SK-N-SH treated with all-trans-retinoic acid at 6 μM for 48 hours (cell line): ENCODE results near the gene FREM2.

ENCODE experiments used
- ATAC-seq: fragments of 200-7000 bp; cut with Tn5 transposase; 3 replicates; pipeline ENCODE4 v1.9.1; 2020; ENCODE audit warnings: mild to moderate bottlenecking, moderate library complexity
- ARNTL ChIP-seq: fragments of 450-650 bp; formaldehyde crosslinking; IDR thresholded peaks from 2 replicates; pipeline ENCODE4 v1.5.0; 2020; ENCODE audit warnings: low read depth, mild to moderate bottlenecking, moderate library complexity, borderline replicate concordance
- CREB5 ChIP-seq: fragments of 250-450 bp; sonication (Bioruptor Pico); IDR thresholded peaks from 2 replicates; pipeline ENCODE4 v1.5.1; 2020; ENCODE audit warnings: low read depth, mild to moderate bottlenecking, moderate library complexity
- CSDC2 ChIP-seq: fragments of 250-450 bp; sonication (Bioruptor Pico); IDR thresholded peaks from 2 replicates; pipeline ENCODE4 v1.5.0; 2020; ENCODE audit warnings: mild to moderate bottlenecking, moderate library complexity
- GLIS3 ChIP-seq: fragments of 250-450 bp; sonication (Bioruptor Pico); IDR thresholded peaks from 2 replicates; pipeline ENCODE4 v1.5.0; 2020; ENCODE audit warnings: mild to moderate bottlenecking, moderate library complexity
- ISL1 ChIP-seq: fragments of 250-450 bp; sonication (Bioruptor Pico); IDR thresholded peaks from 2 replicates; pipeline ENCODE4 v2.1.2; 2022; ENCODE audit warnings: mild to moderate bottlenecking, moderate library complexity
- OSR1 ChIP-seq: fragments of 250-450 bp; sonication (Bioruptor Pico); IDR thresholded peaks from 2 replicates; pipeline ENCODE4 v1.8.0; 2022; ENCODE audit warnings: moderate library complexity, mild to moderate bottlenecking, inconsistent platforms
- PATZ1 ChIP-seq: fragments of 250-450 bp; sonication (Bioruptor Pico); IDR thresholded peaks from 2 replicates; pipeline ENCODE4 v1.8.0; 2020; ENCODE audit warnings: mild to moderate bottlenecking, moderate library complexity, borderline replicate concordance
- PPARA ChIP-seq: fragments of 250-450 bp; sonication (Bioruptor Pico); IDR thresholded peaks from 2 replicates; pipeline ENCODE4 v1.5.0; 2020; ENCODE audit warnings: mild to moderate bottlenecking, borderline replicate concordance
- RARB ChIP-seq: fragments of 250-450 bp; sonication (Bioruptor Pico); IDR thresholded peaks from 2 replicates; pipeline ENCODE4 v1.8.0; 2021; ENCODE audit warnings: mild to moderate bottlenecking, moderate library complexity
- SNAI2 ChIP-seq: fragments of 250-450 bp; sonication (Bioruptor Pico); IDR thresholded peaks from 2 replicates; pipeline ENCODE4 v1.5.0; 2020; ENCODE audit warnings: mild to moderate bottlenecking, moderate library complexity
- TCF4 ChIP-seq: fragments of 250-450 bp; sonication (Bioruptor Pico); IDR thresholded peaks from 2 replicates; pipeline ENCODE4 v1.8.0; 2021; ENCODE audit warnings: mild to moderate bottlenecking, moderate library complexity, borderline replicate concordance
- TOX ChIP-seq: fragments of 250-450 bp; sonication (Bioruptor Pico); IDR thresholded peaks from 2 replicates; pipeline ENCODE4 v1.8.0; 2021; ENCODE audit warnings: mild to moderate bottlenecking, moderate library complexity, borderline replicate concordance
- ZFP3 ChIP-seq: fragments of 250-450 bp; sonication (Bioruptor Pico); IDR thresholded peaks from 2 replicates; pipeline ENCODE4 v1.5.0; 2020; ENCODE audit warnings: mild to moderate bottlenecking, moderate library complexity
- ZFP30 ChIP-seq: fragments of 450-650 bp; formaldehyde crosslinking; IDR thresholded peaks from 2 replicates; pipeline ENCODE4 v1.5.0; 2022; ENCODE audit warnings: mild to moderate bottlenecking, moderate library complexity
- ZNF565 ChIP-seq: fragments of 450-650 bp; formaldehyde crosslinking; conservative IDR thresholded peaks from 2 replicates; pipeline ENCODE4 v1.5.0; 2020; ENCODE audit warnings: low read depth, mild to moderate bottlenecking, moderate library complexity
- ZNF70 ChIP-seq: fragments of 450-650 bp; formaldehyde crosslinking; IDR thresholded peaks from 2 replicates; pipeline ENCODE4 v1.5.0; 2020; ENCODE audit warnings: mild to moderate bottlenecking, moderate library complexity
- ZNF8 ChIP-seq: fragments of 450-650 bp; formaldehyde crosslinking; IDR thresholded peaks from 2 replicates; pipeline ENCODE4 v1.5.0; 2020; ENCODE audit warnings: mild to moderate bottlenecking, moderate library complexity
- TF ChIP-seq, protein P1 (sequence below): fragments of 250-450 bp; sonication (Bioruptor Pico); IDR thresholded peaks from 2 replicates; pipeline ENCODE4 v1.5.1; 2021; ENCODE audit warnings: mild to moderate bottlenecking, moderate library complexity
- TF ChIP-seq, protein P2 (sequence below): fragments of 250-450 bp; sonication (Bioruptor Pico); IDR thresholded peaks from 2 replicates; pipeline ENCODE4 v1.8.0; 2021; ENCODE audit warnings: low read depth, mild to moderate bottlenecking, moderate library complexity, borderline replicate concordance
- TF ChIP-seq, protein P3 (sequence below): fragments of 250-450 bp; sonication (Bioruptor Pico); IDR thresholded peaks from 2 replicates; pipeline ENCODE4 v1.5.0; 2020; ENCODE audit warnings: mild to moderate bottlenecking, moderate library complexity

The FREM2 gene

GRCh38 chr13:38697628-38698333 is 10.9 kb downstream of the FREM2 start:
- peak; percentile 28; the same call in 1 of the 3 replicates for ATAC-seq
- TF ChIP-seq ISL1 (CRISPR knock-in tag), result no peak
- TF ChIP-seq, protein P1, sequence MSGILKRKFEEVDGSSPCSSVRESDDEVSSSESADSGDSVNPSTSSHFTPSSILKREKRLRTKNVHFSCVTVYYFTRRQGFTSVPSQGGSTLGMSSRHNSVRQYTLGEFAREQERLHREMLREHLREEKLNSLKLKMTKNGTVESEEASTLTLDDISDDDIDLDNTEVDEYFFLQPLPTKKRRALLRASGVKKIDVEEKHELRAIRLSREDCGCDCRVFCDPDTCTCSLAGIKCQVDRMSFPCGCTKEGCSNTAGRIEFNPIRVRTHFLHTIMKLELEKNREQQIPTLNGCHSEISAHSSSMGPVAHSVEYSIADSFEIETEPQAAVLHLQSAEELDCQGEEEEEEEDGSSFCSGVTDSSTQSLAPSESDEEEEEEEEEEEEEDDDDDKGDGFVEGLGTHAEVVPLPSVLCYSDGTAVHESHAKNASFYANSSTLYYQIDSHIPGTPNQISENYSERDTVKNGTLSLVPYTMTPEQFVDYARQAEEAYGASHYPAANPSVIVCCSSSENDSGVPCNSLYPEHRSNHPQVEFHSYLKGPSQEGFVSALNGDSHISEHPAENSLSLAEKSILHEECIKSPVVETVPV (CRISPR knock-in tag), result no peak
- TF ChIP-seq ZNF565, result no peak
- TF ChIP-seq PPARA (CRISPR knock-in tag), result no peak
- no peak for TF ChIP-seq ZFP3 (CRISPR knock-in tag)
- TF ChIP-seq GLIS3, result no peak
- TF ChIP-seq CSDC2, result no peak
- TF ChIP-seq PATZ1 (CRISPR knock-in tag), result no peak
- TF ChIP-seq ZNF8 (CRISPR knock-in tag), result no peak
- TF ChIP-seq TCF4 (CRISPR knock-in tag), result no peak
- no peak for TF ChIP-seq ARNTL (CRISPR knock-in tag)
- TF ChIP-seq, protein P2, sequence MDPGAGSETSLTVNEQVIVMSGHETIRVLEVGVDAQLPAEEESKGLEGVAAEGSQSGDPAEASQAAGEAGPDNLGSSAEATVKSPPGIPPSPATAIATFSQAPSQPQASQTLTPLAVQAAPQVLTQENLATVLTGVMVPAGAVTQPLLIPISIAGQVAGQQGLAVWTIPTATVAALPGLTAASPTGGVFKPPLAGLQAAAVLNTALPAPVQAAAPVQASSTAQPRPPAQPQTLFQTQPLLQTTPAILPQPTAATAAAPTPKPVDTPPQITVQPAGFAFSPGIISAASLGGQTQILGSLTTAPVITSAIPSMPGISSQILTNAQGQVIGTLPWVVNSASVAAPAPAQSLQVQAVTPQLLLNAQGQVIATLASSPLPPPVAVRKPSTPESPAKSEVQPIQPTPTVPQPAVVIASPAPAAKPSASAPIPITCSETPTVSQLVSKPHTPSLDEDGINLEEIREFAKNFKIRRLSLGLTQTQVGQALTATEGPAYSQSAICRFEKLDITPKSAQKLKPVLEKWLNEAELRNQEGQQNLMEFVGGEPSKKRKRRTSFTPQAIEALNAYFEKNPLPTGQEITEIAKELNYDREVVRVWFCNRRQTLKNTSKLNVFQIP (CRISPR knock-in tag), result no peak
- no peak for TF ChIP-seq OSR1
- TF ChIP-seq, protein P3, sequence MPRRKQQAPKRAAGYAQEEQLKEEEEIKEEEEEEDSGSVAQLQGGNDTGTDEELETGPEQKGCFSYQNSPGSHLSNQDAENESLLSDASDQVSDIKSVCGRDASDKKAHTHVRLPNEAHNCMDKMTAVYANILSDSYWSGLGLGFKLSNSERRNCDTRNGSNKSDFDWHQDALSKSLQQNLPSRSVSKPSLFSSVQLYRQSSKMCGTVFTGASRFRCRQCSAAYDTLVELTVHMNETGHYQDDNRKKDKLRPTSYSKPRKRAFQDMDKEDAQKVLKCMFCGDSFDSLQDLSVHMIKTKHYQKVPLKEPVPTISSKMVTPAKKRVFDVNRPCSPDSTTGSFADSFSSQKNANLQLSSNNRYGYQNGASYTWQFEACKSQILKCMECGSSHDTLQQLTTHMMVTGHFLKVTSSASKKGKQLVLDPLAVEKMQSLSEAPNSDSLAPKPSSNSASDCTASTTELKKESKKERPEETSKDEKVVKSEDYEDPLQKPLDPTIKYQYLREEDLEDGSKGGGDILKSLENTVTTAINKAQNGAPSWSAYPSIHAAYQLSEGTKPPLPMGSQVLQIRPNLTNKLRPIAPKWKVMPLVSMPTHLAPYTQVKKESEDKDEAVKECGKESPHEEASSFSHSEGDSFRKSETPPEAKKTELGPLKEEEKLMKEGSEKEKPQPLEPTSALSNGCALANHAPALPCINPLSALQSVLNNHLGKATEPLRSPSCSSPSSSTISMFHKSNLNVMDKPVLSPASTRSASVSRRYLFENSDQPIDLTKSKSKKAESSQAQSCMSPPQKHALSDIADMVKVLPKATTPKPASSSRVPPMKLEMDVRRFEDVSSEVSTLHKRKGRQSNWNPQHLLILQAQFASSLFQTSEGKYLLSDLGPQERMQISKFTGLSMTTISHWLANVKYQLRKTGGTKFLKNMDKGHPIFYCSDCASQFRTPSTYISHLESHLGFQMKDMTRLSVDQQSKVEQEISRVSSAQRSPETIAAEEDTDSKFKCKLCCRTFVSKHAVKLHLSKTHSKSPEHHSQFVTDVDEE, result no peak
- no peak for TF ChIP-seq SNAI2 (CRISPR knock-in tag)
- no peak for TF ChIP-seq TOX
- no peak for TF ChIP-seq CREB5 (CRISPR knock-in tag)
- no peak for TF ChIP-seq ZFP30 (CRISPR knock-in tag)

DNA sequence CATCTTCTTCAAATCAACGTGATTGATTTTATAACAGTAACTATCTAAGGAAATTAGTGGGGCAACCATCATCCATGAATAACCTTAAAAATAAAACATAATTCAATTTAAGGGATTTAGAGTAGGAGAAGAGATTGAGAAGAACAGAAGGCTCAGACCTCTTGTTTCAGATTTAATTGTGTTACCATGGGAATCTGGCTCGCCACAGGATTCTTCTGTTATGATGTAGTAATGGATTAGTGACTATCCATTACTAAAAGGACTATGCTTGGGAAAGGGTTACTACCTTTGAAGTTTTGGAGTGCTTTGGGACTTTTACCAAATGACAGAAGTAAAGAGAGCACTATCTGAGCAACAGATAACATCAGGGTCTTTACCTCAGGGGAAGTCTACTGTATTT is 13.2 kb downstream of the FREM2 start:
- TF ChIP-seq RARB (CRISPR knock-in tag) (no peak), ZFP3 (CRISPR knock-in tag) (no peak), GLIS3 (no peak), ZNF70 (CRISPR knock-in tag) (no peak)
- TF ChIP-seq, protein P2 (CRISPR knock-in tag), result no peak
- no peak for ATAC-seq
